Activated T-cell treated with anti-CD3 and anti-CD28 coated beads for 4 hours (primary cell): ENCODE measurements around the gene PIGV.
"Not testable (repeated sequence)": the region's sequence is repeated elsewhere in the genome, so short reads cannot be mapped to it uniquely, and the experiment has no call there.

ENCODE experiments used
- DNase-seq: peaks from one replicate; pipeline ENCODE4 v3.0.0-alpha.2; 2020

Gene PIGV

GRCh38 chr1:26797627-26798026 lies 9.9 kb downstream of the PIGV start:
- no peak for DNase-seq

GRCh38 chr1:26799479-26800142 lies 11.9 kb downstream of the PIGV start:
- DNase-seq: no peak

- not testable (repeated sequence) for DNase-seq
Measured at GRCh38 chr1:26803932-26804331, 16.2 kb downstream of the PIGV start.

GRCh38 chr1:26810105-26810504 lies 22.4 kb downstream of the PIGV start:
- peak; percentile 77 for DNase-seq

- DNase-seq: no peak
Measured at GRCh38 chr1:26811057-26811456, 23.3 kb downstream of the PIGV start.

- DNase-seq: no peak
Measured at GRCh38 chr1:26811708-26812107, 24.0 kb downstream of the PIGV start.

GRCh38 chr1:26814377-26814776 lies 26.6 kb downstream of the PIGV start:
- no peak for DNase-seq

GRCh38 chr1:26814893-26815292 lies 27.1 kb downstream of the PIGV start:
- DNase-seq: no peak

GRCh38 chr1:26820784-26821269 lies 33.1 kb downstream of the PIGV start:
- DNase-seq: no peak

GRCh38 chr1:26822737-26823395 lies 35.1 kb downstream of the PIGV start:
- no peak for DNase-seq

GRCh38 chr1:26824731-26825130 lies 37.0 kb downstream of the PIGV start:
- DNase-seq: no peak

- peak; percentile 53 for DNase-seq
Measured at GRCh38 chr1:26826261-26827105, 38.7 kb downstream of the PIGV start, which contains the start of gene ZDHHC18. Gene ZDHHC18, plus strand, starts transcription at chr1:26826688. Its CDS starts 117 bp downstream, at chr1:26826805.

GRCh38 chr1:26827106-26827604 lies 39.4 kb downstream of the PIGV start:
- no peak for DNase-seq

- no peak for DNase-seq
Measured at GRCh38 chr1:26827663-26828062, 39.9 kb downstream of the PIGV start.

GRCh38 chr1:26828411-26828991 lies 40.8 kb downstream of the PIGV start:
- no peak for DNase-seq

- DNase-seq: no peak
Measured at GRCh38 chr1:26829184-26829911, 41.6 kb downstream of the PIGV start.

- no peak for DNase-seq
Measured at GRCh38 chr1:26831059-26831458, 43.3 kb downstream of the PIGV start.

- DNase-seq: no peak
Measured at GRCh38 chr1:26831546-26832248, 43.9 kb downstream of the PIGV start.

GRCh38 chr1:26832249-26832960 lies 44.7 kb downstream of the PIGV start:
- no peak for DNase-seq
